CD4-positive, alpha-beta T cell (primary cell): ENCODE measurements around the gene ABCA9. TPM values are rescaled to one million over a fixed set of nuclear protein-coding genes. Genes with fewer than 3 reads are reported as not detected.

Experiments
- ATAC-seq: fragments of 200-7000 bp; cut with Tn5 transposase; one replicate; pipeline ENCODE4 v1.10.0; 2022; ENCODE audit warnings: mild to moderate bottlenecking; ENCODE audit not compliant: poor library complexity
- CTCF ChIA-PET: fragments of 350-600 bp; sonication (Branson Sonifier 250); formaldehyde crosslinking; loops from one replicate; lab custom pipeline; 2021; ENCODE audit warnings: antibody characterized with exemption, inconsistent platforms; lab: Charles Lee
- POLR2A ChIA-PET: fragments of 350-600 bp; sonication (Branson Sonifier 250); formaldehyde crosslinking; loops from one replicate; lab custom pipeline; 2021; ENCODE audit warnings: antibody characterized with exemption, inconsistent platforms; lab: Charles Lee
- DNase-seq, 14 experiments: peaks; one replicate each; pipeline ENCODE4 v3.0.0-alpha.2; 2013 to 2020; ENCODE audit warnings: mixed read lengths in 2 of 14
- H3K27ac ChIP-seq, 2 donors: one replicate each; pipeline versions ENCODE4 v1.5.1 to v1.7.0; 2013; ENCODE audit warnings: low read length in 2 of 2, low read depth in 1 of 2, mild to moderate bottlenecking in 1 of 2
- H3K27me3 ChIP-seq, 2 experiments: 1 replicate in 1 of 2; 2 replicates in 1 of 2; pipeline versions ENCODE4 v1.6.1 to v1.7.0; 2013; ENCODE audit warnings: low read length in 2 of 2, control low read depth in 1 of 2, mild to moderate bottlenecking in 1 of 2, moderate library complexity in 1 of 2; ENCODE audit not compliant: insufficient read depth in 2 of 2, control insufficient read depth in 1 of 2
- H3K36me3 ChIP-seq: one replicate; pipeline ENCODE4 v1.6.1; 2013; ENCODE audit warnings: low read length, control low read depth; ENCODE audit not compliant: insufficient read depth
- H3K4me1 ChIP-seq: one replicate; pipeline ENCODE4 v1.6.1; 2013; ENCODE audit warnings: low read length, control low read depth; ENCODE audit not compliant: insufficient read depth
- H3K4me3 ChIP-seq: one replicate; pipeline ENCODE4 v1.5.1; 2013; ENCODE audit warnings: mild to moderate bottlenecking, low read length, moderate library complexity
- H3K9me3 ChIP-seq, 2 experiments: 1 replicate in 1 of 2; 2 replicates in 1 of 2; pipeline versions ENCODE4 v1.6.1 to v1.7.0; 2013; ENCODE audit warnings: low read length in 2 of 2, mild to moderate bottlenecking in 2 of 2, control low read depth in 1 of 2, moderate library complexity in 1 of 2; ENCODE audit not compliant: control insufficient read depth in 1 of 2, insufficient read depth in 1 of 2
- H3K27ac Mint-ChIP-seq: one replicate; pipeline ENCODE4 v1.8.0; 2020; ENCODE audit warnings: mixed read lengths
- H3K27me3 Mint-ChIP-seq: one replicate; pipeline ENCODE4 v1.8.0; 2021; ENCODE audit warnings: mixed read lengths
- H3K36me3 Mint-ChIP-seq: one replicate; pipeline ENCODE4 v1.8.0; 2021; ENCODE audit warnings: low read depth, mixed read lengths
- H3K4me1 Mint-ChIP-seq: one replicate; pipeline ENCODE4 v1.8.0; 2021; ENCODE audit warnings: low read depth, mixed read lengths
- H3K4me3 Mint-ChIP-seq: one replicate; pipeline ENCODE4 v1.8.0; 2020; ENCODE audit warnings: mild to moderate bottlenecking, mixed read lengths
- H3K9me3 Mint-ChIP-seq: one replicate; pipeline ENCODE4 v1.8.0; 2020; ENCODE audit warnings: mixed read lengths
- intact Hi-C, 2 experiments: fragments of 100-400 bp; cut with DNase I in 1 of 2; cut with micrococcal nuclease in 1 of 2; formaldehyde crosslinking; loops; one replicate each; pipeline versions ENCODE4 v1.15.1 to v1.9.0; 2023 to 2025; cut with DNase I, micrococcal nuclease
- microRNA-seq: library from miRNA; unstranded; fragments of <30 nt; microRNA quantifications from one replicate; pipeline ENCODE4 v1.2.0, GENCODE V29; 2021; ENCODE audit warnings: borderline microRNAs expressed, borderline replicate concordance
- total RNA-seq, 174 experiments: library from RNA in 2 of 174; stranded (reverse) in 2 of 174; gene quantifications; one replicate each; pipeline ENCODE4 v1.2.3 and lab custom pipeline; 2021 to 2026
- TF ChIP-seq, protein P1 (sequence below): fragments of 200-600 bp; IDR thresholded peaks from one replicate; pipeline ENCODE4 v1.8.0; 2022; ENCODE audit warnings: antibody characterized with exemption, mild to moderate bottlenecking

The ABCA9 gene
- total RNA-seq, 2 experiments from 2014 or later, result 0.03 TPM

DNA sequence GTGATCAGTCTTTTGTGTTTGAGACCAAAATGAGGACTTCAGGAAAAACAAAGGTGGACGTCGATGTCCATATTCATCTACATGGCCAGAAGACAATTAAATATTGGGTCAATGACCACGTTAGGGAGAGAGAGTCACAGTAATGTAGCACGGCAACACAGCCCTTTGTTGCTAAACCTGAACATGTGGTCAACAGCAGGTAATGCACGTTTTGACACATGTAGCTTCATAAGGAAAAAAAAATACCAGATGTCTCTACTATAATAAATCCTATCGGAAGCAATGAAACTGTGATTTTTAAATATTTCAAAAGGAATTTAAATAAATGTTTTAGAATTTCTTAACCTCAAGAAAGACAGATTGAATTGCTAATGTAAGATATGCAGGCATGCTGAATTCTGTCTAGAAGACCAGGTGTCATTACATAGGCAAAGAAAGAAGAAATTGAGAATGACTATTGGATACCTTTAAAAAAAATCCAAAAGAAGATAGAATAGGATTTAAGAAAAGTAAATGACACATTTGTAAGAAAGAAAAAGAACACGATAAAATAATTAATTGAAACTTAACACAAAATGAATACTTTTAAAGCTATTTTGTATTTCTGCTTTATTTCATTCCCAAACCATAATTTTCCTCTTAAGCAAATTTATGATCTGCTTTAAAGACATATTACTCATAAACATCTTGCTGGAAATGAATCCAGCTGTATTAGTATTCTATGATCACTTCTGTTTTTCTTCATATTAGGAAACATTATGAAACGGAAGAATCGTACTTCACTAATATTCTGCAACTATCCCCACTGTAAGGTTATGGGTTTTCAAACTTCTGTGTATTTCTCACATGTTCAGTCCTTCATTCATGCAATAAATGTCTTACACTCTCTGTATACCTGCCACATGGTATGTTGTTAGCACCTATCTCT lies 135.7 kb downstream of the ABCA9 start:
- no peak for DNase-seq
- CTCF ChIA-PET, result no interaction called here

More for the DNA sequence above, 135.7 kb downstream of the ABCA9 start:
- H3K4me1 ChIP-seq, result no peaks in the 10 kb centered on the region
- H3K36me3 Mint-ChIP-seq, result no peaks in the 10 kb centered on the region
- intact Hi-C loops, result no loop called here
- H3K27me3 ChIP-seq, result no peaks in the 10 kb centered on the region
- no peaks in the 10 kb centered on the region for H3K9me3 ChIP-seq
- TF ChIP-seq, protein P1, sequence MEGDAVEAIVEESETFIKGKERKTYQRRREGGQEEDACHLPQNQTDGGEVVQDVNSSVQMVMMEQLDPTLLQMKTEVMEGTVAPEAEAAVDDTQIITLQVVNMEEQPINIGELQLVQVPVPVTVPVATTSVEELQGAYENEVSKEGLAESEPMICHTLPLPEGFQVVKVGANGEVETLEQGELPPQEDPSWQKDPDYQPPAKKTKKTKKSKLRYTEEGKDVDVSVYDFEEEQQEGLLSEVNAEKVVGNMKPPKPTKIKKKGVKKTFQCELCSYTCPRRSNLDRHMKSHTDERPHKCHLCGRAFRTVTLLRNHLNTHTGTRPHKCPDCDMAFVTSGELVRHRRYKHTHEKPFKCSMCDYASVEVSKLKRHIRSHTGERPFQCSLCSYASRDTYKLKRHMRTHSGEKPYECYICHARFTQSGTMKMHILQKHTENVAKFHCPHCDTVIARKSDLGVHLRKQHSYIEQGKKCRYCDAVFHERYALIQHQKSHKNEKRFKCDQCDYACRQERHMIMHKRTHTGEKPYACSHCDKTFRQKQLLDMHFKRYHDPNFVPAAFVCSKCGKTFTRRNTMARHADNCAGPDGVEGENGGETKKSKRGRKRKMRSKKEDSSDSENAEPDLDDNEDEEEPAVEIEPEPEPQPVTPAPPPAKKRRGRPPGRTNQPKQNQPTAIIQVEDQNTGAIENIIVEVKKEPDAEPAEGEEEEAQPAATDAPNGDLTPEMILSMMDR, result no peak
- POLR2A ChIA-PET, result no interaction called here
- ATAC-seq, result no peak
- peaks cover under 1% of the 10 kb centered on the region for H3K9me3 Mint-ChIP-seq
- no peak overlapping the region for H3K4me3 ChIP-seq
- H3K4me1 Mint-ChIP-seq, result no peaks in the 10 kb centered on the region
- no peaks in the 10 kb centered on the region for H3K36me3 ChIP-seq
- H3K27ac ChIP-seq, result no peak overlapping the region
- no peak overlapping the region for H3K27ac Mint-ChIP-seq
- no peak overlapping the region for H3K4me3 Mint-ChIP-seq
- H3K27me3 Mint-ChIP-seq, result peaks cover 6% of the 10 kb centered on the region

Small RNAs within 50 kb of the gene (microRNA-seq; reads per million reads assigned to microRNA genes)
- not detected for gene MIR4524A
- gene MIR4524B, result not detected

Other genes starting within 250 kb of the ABCA9 start
- not detected for gene ABCA8, start 105.5 kb downstream of the ABCA9 start, total RNA-seq
- under 1 TPM; 0.22 to 0.25 TPM for gene ABCA6, start 81.0 kb upstream of the ABCA9 start, total RNA-seq
- 1 to 10 TPM in 1 of 2 experiments, under 1 TPM in 1; 0.77 to 1.5 TPM for gene ABCA10, start 167.9 kb upstream of the ABCA9 start, total RNA-seq